GM15510 (cell line): ENCODE results near the gene SMAD3.

Source experiments
- POLR2A ChIP-seq: IDR thresholded peaks from 3 replicates; pipeline ENCODE4 v1.6.1; 2011; ENCODE audit warnings: borderline replicate concordance; ENCODE audit not compliant: insufficient read length; ENCODE audit errors: extremely low read depth

SMAD3 gene

DNA sequence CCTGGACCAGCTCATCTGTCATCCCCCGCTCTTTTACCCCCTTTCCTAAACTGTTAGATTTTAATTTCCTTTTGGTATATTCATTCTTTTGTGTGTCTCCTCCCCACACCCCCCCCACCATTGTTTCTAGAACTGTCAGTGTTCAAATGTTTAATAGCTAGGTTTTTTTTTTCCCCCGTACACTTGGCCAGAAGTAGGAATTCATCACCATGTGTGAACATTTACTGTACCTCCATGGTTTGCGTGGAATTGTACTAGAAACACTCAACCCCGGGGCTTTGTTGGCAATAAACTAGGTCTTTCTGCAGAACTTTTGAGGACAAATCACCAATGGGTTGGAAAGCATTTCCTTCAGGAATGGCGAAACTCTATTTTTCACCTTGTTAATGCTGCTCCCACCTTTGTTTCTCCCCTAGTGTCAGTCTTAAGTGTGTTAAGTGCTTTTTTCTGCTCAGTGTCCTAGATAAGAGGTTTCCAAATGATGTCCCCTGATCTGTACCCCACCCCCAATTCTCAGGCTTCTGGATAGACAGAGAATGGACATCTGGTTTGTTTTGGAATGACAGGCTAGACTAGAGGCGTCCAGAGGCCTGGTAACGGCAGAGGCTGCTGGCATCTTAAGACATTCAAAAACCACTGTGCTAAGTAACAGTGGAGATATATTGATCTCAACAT, 76.8 kb downstream of the SMAD3 start:
- no peak for TF ChIP-seq POLR2A

DNA sequence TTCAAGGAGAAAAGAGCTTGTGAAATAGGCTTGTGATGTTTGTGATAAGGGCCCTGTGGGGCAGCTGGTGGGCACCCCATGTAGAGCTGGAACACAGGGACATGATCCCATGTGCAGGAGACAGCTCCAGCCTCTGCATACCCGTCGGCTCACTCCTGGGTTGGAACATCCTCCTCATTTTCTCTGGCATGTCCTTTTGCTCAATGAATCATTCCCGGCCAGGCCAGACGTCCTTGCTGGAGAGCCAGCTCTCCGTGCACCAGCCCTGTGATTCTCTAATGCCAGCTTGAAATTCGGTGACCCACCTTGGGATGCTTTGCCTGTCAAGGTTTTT, 77.3 kb downstream of the SMAD3 start:
- TF ChIP-seq POLR2A: no peak

DNA sequence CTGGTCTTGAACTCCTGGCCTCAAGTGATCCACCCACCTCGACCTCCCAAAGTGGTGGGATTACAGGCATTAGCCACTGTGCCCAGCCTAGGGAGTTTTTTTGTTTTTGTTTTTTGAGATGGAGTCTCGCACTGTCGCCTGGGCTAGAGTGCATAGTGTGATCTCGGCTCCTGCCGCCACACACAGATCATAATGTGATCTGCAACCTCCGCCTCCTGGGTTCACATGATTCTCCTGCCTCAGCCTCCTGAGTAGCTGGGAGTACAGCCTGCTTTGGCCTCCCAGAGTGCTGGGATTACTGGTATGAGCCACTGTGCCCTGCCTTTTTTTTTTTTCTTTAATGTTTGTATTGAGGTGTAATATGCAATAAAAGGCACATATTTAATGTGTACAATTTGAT, 78.2 kb downstream of the SMAD3 start:
- TF ChIP-seq POLR2A: no peak

DNA sequence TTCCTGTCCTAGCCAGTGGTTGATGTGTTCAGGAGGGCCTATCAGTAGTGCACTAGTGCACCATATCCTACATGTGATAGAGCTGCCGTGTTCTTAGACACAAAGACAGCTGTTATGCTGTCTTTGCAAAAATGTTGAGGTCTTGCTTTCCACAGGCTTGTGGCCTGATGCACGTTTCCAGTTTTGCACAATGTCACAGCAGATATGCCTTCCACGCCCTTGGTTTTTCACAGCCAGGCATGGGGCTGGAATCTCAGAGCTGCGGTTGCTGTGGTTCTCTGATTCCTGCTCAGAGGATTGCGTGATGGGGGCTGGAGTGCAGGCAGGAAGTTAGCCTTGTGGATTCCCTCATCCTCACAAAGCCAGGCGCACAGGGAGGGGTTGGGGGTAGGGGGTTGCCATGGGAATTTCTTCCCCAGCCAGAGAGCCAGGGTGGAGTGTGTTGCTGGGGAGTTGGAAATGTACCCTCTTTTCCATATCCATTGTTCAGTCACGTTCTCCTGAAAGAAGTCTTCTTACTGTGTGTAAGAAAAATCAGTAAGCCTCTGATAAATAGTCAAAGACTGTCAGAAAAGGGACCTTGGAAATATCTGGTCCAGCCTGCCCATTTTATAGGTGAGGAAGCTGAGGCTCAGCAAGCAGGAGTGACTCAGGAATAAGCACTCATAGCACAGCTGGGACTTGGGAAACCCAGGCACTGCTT, 79.4 kb downstream of the SMAD3 start:
- no peak for TF ChIP-seq POLR2A

DNA sequence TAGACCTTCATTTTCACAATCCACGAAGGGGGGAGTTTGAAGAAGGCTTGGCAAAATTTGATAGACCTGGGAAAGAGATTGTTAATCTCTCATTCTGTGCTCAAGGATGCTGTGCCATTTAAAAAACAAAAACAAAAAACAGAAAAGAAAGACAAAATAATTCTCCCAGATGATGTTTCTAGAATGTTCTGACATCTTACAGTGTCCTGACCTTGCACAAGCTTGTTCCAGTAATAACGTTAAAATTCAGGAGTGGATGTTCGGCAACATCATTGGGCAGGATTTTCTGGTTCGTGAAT, 79.9 kb downstream of the SMAD3 start:
- TF ChIP-seq POLR2A: no peak

DNA sequence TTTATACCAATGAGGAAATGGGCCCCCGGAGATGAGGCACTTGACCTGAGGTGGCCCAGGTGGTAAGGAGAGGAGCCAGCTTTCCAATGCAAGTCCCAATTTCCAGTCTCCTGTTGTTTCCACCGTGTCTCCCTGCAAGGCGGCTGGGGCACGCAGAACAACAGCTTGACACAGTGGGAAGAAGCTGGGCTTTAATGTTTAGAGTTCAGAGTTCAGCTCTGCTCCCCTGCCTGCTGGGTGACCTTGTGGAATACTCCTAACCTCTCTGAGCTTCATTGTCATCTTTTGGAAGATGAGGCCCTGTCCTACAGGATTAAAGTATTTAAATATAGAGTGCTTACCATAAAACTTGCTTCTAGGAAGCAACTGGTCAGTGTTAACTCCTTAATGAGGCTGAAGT, 80.3 kb downstream of the SMAD3 start:
- TF ChIP-seq POLR2A: no peak

DNA sequence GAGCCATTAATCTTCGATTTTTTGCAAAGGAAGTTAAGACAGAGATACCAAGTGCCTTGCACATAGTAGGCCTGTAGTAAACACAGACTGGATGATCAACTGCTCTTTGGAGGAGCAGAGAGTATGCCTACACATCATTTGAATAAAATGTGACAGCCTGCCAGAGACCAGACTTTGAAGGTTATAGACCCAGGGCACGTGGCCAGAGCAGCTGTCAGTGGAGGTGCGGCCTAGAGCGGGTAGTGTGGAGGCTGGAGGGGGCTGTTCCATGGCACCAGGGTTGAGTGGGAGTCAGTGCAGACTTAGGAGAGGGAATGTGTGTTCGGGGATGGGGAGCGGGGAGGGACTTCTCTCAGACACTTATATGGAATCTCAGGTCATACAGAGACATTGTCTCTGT, 80.8 kb downstream of the SMAD3 start:
- no peak for TF ChIP-seq POLR2A

DNA sequence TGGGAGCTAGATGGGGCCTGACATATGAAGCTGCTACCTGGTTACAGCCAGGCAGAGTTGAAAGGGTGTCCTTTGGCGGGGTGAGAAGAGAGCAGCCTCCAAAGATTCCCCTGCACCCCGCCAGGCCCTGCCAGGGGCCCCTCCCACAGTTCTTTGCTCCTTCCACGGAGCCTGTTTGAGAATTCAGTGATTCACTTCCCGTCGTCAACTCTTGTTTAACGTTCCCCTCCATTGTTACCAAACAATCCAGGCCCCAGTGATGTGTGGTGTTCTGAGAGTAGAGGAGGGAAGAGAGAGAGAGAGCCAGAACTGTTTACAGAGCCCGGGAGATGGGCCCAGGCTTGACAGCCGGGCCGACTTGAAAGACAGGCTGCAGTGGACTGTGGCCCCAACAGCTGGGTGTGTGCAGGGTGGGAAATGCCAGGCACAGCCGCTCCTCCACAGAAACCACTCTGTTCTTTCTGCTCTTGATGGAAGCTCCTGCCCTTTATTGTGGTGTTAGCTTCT, 81.5 kb downstream of the SMAD3 start:
- TF ChIP-seq POLR2A: no peak

DNA sequence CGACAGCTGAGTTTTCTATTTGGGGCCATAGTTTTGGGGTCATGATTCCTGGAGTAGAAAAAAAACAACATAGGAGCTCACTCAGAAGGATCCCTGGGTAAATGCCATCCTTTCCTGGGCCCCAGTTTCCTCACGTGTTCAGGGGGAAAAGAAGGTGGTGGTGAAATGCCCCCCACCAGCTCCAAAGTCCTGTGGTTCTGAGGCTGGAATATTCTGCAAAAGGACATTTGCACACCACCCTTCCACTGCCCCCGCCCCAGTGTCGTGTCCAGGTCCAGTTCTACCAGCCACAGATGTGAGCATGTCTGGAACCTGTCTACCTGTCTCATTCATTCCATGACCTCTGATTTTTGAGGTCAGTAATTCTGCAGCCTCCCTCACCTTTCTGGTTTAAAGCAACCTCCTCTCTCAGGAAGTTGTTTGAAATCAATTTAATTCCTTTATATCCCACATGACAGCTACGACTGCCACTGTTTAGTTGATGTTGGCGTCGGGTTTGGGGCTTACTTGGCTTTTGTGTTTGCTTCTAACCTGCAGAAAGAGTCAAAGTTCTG, 82.1 kb downstream of the SMAD3 start:
- no peak for TF ChIP-seq POLR2A

DNA sequence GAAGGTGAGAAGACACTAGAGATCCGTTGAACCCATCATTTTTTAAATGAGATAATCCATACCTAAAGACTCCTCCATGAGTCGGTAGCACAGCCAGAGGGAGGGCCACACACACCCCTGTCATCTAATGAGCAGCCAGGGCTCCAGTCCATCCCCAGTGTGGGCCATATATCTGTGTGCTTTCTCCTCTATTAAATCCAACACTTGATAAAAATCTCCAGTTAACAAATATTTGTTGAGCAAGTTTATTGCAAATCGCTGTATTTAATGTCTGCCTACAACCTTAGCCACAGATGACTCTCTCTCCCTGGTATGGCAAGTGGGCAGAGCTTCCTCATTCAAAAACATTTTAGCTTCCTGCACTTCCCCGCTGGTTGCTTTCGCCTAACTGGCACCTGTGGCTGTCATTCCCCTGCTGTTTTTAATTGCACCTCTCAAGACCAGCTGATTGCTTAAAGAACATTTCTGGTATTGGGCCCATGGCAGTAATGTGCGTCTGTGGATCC, 82.8 kb downstream of the SMAD3 start:
- TF ChIP-seq POLR2A: no peak

DNA sequence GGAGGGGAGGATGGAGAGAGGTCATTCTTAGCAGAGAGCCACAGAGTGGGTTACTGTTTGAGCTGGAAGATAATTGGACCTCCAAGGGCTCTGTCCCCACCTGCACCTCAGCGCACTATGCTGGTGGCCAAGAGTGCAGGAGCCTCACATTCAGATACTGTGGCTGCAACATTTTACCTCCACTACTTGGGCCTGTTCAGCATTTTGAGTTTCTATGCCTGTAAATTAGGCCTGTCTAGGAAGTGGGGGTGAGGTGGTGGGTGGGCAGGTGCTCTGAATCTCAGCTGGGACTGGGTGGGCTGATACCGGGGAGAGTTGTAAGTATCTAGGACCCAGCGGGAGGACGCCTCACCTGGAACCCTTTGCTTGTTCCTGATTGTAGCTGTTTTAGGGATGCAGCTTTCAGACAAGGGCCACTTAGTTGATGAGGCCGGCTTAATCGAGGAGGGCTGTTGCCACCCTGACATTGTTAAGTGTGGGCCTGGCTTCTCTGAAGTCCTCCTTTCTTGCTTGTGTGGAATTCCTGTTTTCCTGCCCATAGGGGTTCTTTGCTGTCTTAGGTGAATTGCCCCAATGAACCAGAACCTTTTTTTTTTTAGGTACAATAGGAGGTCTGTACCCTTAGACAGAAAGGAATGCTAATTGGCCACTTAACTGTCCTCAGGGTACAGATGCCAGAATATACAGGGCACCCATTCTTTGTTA, 83.8 kb downstream of the SMAD3 start:
- no peak for TF ChIP-seq POLR2A

DNA sequence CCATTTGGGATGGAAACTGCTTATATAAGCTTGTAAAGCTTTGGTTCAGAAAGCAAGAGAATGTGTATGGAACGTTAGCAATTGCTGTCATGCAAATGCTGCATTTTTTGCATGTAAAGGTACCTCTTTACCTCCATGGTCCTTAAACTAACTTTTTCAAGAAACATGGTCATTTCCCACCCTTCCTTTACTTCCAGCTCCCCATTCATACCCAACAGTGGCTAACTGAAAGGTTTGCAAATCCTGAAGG, 84.3 kb downstream of the SMAD3 start:
- no peak for TF ChIP-seq POLR2A

DNA sequence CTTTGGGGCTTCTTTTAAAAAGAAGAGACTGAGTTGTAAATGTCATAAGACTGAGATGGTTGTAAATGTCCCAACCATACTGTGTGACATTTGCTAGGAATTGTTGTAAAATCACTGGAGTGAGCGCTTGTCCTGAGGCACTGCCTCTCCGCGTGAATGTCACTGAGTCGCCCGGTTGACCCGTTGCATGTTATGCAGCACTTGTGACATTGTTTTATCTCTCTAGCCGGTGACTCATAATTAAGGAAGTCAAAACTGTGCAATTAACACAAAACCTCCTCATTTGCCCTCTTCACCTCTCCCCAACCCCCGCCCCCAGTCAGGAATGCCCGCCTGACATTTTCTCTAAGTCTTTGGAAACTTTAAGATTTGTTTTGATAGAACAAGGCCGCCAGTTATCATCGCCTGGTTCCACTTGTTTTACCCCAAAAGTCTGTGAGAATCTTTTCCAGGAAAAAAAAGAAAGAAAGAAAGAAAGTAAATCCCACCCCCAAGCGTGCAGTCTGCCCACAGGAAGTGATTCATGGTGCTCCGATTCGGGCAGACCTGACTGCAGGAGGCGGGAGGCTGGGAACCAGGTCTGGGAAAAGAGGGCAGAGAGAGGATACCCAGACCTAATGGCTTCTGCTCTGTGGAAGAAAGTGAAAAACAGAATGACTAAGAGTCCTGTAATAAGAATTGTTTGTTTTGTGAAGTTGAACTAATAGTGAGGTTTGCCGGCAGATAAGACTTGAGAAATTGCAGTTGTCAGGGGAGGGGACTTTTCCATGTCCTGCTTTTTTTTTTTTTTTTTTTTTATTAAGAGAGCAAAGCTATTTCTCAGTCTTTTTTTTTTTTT, 84.8 kb downstream of the SMAD3 start:
- TF ChIP-seq POLR2A: no peak

DNA sequence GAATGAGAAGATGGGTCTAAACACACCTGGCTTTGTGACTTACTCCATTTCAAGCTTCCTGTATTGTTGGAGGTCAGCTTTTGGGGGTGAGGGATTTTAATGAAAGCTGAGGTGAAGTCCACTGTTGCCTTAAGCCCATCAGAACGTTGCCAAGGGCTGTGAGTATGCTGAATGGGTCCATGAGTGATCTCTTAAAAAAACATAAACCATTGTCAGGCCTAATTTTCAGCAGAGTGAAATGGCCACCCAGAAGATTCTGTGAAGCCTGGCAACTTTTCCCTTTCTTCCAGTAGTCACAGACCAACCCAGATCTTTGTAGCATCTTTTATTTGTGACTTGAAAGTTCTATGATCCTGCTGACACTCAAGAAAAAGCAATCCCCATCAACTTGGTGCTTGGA, 87.0 kb downstream of the SMAD3 start:
- no peak for TF ChIP-seq POLR2A

DNA sequence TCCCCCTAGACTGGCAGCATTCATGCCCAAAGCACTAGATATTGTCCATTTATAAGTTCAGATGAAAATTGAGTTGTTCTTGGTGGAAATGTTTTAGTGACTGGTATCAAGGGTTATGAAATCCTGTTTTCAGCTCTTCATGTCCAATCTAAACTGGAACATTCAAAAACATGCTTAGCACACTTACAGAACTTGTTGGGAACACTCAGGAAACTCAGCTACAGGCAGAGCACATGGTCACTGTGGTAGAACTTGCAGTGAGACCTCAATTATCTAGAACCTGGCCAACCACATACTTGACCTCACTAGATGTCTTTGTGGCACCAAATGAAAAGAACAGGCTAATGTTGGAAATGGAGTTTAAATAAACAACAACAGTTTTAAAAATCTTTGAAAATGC, 88.8 kb downstream of the SMAD3 start:
- no peak for TF ChIP-seq POLR2A
